Hepatocyte (in vitro differentiated cells): ENCODE results near the gene VPS25. TPM values are rescaled to one million over a fixed set of nuclear protein-coding genes. Genes with fewer than 3 reads are reported as not detected.
A peak's percentile ranks its signal among the peaks of the same experiment; 100 is the strongest.

Experiments used
- DNase-seq: peaks from one replicate; pipeline ENCODE4 v3.0.0-alpha.2; 2016; ENCODE audit warnings: low spot score
- H2AFZ ChIP-seq: fragments of 200-600 bp; sonication (generic); 2 replicates; pipeline ENCODE4 v1.6.0; 2016; ENCODE audit warnings: antibody characterized with exemption, mild to moderate bottlenecking
- H3K27ac ChIP-seq: fragments of 200-600 bp; sonication (generic); 2 replicates; pipeline ENCODE4 v1.5.1; 2016; ENCODE audit warnings: mild to moderate bottlenecking
- H3K27me3 ChIP-seq: fragments of 200-600 bp; sonication (generic); 2 replicates; pipeline ENCODE4 v1.6.1; 2016
- H3K36me3 ChIP-seq: fragments of 200-600 bp; sonication (generic); replicated peaks from 2 replicates; pipeline ENCODE4 v1.5.1; 2016; ENCODE audit warnings: low read depth; ENCODE audit not compliant: insufficient read depth
- H3K4me1 ChIP-seq: fragments of 200-600 bp; sonication (generic); 2 replicates; pipeline ENCODE4 v1.5.1; 2016; ENCODE audit warnings: mild to moderate bottlenecking, moderate library complexity; ENCODE audit not compliant: insufficient read depth
- H3K4me2 ChIP-seq: fragments of 200-600 bp; sonication (generic); 2 replicates; pipeline ENCODE4 v1.6.0; 2016
- H3K4me3 ChIP-seq: fragments of 200-600 bp; sonication (generic); 2 replicates; pipeline ENCODE4 v1.5.1; 2016; ENCODE audit warnings: mild to moderate bottlenecking
- H3K79me2 ChIP-seq: fragments of 200-600 bp; sonication (generic); 2 replicates; pipeline ENCODE4 v1.6.0; 2017; ENCODE audit warnings: mild to moderate bottlenecking
- H3K9me2 ChIP-seq: fragments of 200-600 bp; sonication (generic); replicated peaks from 2 replicates; pipeline ENCODE4 v1.6.0; 2017; ENCODE audit warnings: mild to moderate bottlenecking; ENCODE audit not compliant: insufficient read depth
- H3K9me3 ChIP-seq: fragments of 200-600 bp; sonication (generic); 2 replicates; pipeline ENCODE4 v1.5.1; 2016; ENCODE audit warnings: low read depth, mild to moderate bottlenecking
- H4K20me1 ChIP-seq: fragments of 200-600 bp; sonication (generic); 2 replicates; pipeline ENCODE4 v1.6.0; 2016; ENCODE audit warnings: mild to moderate bottlenecking; ENCODE audit not compliant: insufficient read depth, poor library complexity, severe bottlenecking
- EZH2 ChIP-seq: fragments of 200-600 bp; sonication (generic); IDR thresholded peaks from 2 replicates; pipeline ENCODE4 v1.6.1; 2016; ENCODE audit warnings: antibody characterized with exemption, mild to moderate bottlenecking, borderline replicate concordance
- EZH2phosphoT487 ChIP-seq: fragments of 200-600 bp; sonication (generic); IDR thresholded peaks from one replicate; pipeline ENCODE4 v1.6.1; 2018; ENCODE audit warnings: antibody characterized with exemption, mild to moderate bottlenecking, low read depth, moderate library complexity; ENCODE audit not compliant: unreplicated experiment, severe bottlenecking
- WGBS: methylation state at CpG from one replicate; pipeline ENCODE4 v1.1.6; 2016; ENCODE audit warnings: low lambda C conversion rate; ENCODE audit errors: missing lambda C conversion rate; 5-methylcytosine and 5-hydroxymethylcytosine counted together
- polyA plus RNA-seq: library from polyadenylated mRNA; unstranded; fragments of >200 nt; fragmentation: Nextera tagmentation; extraction: Ambion mirVana; gene quantifications from 2 replicates; pipeline ENCODE4 v1.2.1, GENCODE V29; 2016
- total RNA-seq: library from RNA; depleted of rRNA; stranded (reverse); fragments of >200 nt; gene quantifications from 2 replicates; pipeline ENCODE4 v1.2.3, GENCODE V29; 2014
- TF ChIP-seq, protein P1 (sequence below): fragments of 200-600 bp; sonication (generic); IDR thresholded peaks from 2 replicates; pipeline ENCODE4 v1.5.1; 2016; ENCODE audit warnings: antibody characterized with exemption, mild to moderate bottlenecking; ENCODE audit not compliant: poor library complexity

The VPS25 gene
- total and polyA plus RNA-seq, 2 experiments from 2014 or later, result 89.9 to 121 TPM

DNA sequence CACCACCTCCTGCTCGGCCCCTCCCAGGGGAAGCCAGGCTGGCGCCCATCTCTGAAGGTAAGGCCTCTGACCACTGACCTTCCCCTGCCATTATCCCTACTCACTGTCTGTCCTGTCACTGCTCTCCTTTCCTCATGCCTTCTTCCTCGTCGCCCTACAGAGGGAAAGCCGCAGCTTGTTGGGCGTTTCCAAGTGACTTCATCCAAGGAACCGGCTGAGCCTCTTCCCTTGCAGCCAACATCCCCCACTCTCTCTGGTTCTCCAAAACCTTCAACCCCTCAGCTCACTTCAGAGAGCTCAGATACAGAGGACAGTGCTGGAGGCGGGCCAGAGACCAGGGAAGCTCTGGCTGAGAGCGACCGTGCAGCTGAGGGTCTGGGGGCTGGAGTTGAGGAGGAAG lies 22.2 kb downstream of the VPS25 start:
- TF ChIP-seq EZH2, result no peak
- TF ChIP-seq, protein P1, sequence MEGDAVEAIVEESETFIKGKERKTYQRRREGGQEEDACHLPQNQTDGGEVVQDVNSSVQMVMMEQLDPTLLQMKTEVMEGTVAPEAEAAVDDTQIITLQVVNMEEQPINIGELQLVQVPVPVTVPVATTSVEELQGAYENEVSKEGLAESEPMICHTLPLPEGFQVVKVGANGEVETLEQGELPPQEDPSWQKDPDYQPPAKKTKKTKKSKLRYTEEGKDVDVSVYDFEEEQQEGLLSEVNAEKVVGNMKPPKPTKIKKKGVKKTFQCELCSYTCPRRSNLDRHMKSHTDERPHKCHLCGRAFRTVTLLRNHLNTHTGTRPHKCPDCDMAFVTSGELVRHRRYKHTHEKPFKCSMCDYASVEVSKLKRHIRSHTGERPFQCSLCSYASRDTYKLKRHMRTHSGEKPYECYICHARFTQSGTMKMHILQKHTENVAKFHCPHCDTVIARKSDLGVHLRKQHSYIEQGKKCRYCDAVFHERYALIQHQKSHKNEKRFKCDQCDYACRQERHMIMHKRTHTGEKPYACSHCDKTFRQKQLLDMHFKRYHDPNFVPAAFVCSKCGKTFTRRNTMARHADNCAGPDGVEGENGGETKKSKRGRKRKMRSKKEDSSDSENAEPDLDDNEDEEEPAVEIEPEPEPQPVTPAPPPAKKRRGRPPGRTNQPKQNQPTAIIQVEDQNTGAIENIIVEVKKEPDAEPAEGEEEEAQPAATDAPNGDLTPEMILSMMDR, result no peak
- no peak for TF ChIP-seq EZH2phosphoT487
- no peak overlapping the region for H3K4me3 ChIP-seq
- peaks cover 18% of the 10 kb centered on the region for H3K79me2 ChIP-seq
- 95% methylated on average over 10 of the region's 10 CpGs for WGBS
- DNase-seq, result no peak
- H3K27me3 ChIP-seq, result no peaks in the 10 kb centered on the region
- no peaks in the 10 kb centered on the region for H3K9me2 ChIP-seq
- peaks cover 7% of the 10 kb centered on the region for H3K4me1 ChIP-seq
- H3K4me2 ChIP-seq, result no peak overlapping the region
- no peaks in the 10 kb centered on the region for H4K20me1 ChIP-seq
- no peaks in the 10 kb centered on the region for H3K36me3 ChIP-seq
- no peak overlapping the region for H3K27ac ChIP-seq
- no peaks in the 10 kb centered on the region for H3K9me3 ChIP-seq
- no peak overlapping the region for H2AFZ ChIP-seq

DNA sequence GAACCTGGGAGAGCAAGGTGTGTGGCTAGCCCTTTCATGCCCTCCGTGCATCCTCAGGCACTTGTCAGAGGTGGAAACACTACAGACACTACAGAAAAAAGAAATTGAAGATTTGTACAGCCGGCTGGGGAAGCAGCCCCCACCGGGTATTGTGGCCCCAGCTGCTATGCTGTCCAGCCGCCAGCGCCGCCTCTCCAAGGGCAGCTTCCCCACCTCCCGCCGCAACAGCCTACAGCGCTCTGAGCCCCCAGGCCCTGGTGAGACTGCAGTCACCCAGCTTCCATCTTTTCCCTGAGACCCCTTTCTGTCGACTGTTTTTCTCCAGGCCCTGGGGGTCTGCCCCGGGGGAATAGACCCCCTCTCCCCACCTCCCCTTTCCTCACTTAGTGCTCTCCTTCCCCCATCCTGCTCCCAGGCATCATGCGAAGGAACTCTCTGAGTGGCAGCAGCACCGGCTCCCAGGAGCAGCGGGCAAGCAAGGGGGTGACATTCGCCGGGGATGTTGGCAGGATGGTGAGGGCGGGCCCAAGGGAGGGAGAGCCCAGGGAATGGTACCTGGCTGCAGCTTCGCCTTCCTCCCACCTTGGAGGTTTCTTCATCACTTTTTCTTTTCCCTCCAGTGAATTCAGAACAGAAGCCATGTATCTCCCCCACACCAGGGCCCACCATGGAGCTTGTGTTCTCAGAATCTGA lies 23.0 kb downstream of the VPS25 start:
- no peaks in the 10 kb centered on the region for H3K9me3 ChIP-seq
- peak overlapping the region; percentile 90 for H3K4me2 ChIP-seq
- peak overlapping the region; percentile 89 for H3K27ac ChIP-seq
- H3K4me1 ChIP-seq, result peaks cover 7% of the 10 kb centered on the region
- WGBS, result 98% methylated on average over 18 of the region's 18 CpGs
- H3K79me2 ChIP-seq, result peaks cover 18% of the 10 kb centered on the region
- TF ChIP-seq EZH2phosphoT487 (no peak), EZH2 (no peak)
- TF ChIP-seq, protein P1, result no peak
- no peaks in the 10 kb centered on the region for H3K27me3 ChIP-seq
- H2AFZ ChIP-seq, result no peak overlapping the region
- H4K20me1 ChIP-seq, result no peaks in the 10 kb centered on the region
- no peak for DNase-seq
- H3K4me3 ChIP-seq, result no peak overlapping the region
- H3K36me3 ChIP-seq, result no peaks in the 10 kb centered on the region
- no peaks in the 10 kb centered on the region for H3K9me2 ChIP-seq

DNA sequence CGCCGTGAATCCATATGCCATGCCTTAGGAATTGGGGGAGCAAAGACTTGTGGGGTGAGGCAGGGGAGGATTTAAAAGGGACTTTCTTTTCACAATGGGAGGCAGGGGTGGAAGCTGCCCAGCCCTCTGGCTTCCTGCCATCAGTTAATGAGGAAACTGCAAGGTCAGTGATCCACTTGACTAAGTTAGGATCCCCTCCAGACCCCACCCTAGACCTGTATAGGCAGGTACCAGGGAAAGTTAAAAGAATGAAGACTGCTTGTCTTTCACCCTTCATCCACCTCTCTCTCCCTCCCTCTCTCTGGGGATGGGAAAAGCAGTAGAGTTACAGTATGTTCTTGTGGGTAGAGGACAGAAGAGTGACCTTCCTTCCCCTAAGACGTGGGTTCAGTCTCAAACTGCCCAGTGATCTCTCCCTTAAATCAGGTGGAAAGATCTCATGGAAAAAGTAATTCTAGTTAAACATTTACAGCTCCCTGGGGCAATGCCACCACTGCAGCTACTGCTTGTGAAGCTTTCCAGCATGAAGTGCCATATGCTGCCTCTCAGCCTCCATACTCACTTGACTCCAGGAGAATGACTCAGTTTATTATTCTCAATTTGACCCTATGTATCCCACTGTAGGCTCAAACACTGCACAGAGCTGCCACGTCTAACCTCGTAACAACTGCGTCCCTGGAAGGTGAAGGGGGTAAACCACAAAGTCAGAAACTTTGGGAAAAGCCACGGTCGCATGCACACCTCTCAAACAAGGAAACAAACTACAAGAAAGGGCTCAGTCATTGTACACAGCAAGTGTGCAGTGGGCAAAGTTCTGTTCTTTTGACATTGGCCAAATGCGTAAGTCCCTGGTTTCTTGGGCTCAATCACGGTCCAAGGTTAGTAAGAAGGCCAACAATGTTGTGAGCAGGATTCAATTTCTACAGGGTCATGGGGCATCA lies 24.1 kb downstream of the VPS25 start:
- Histone ChIP-seq H3K27me3 (no peaks in the 10 kb centered on the region), H3K9me2 (no peaks in the 10 kb centered on the region), H3K4me1 (peaks cover 7% of the 10 kb centered on the region), H3K79me2 (peaks cover 18% of the 10 kb centered on the region), H3K36me3 (no peaks in the 10 kb centered on the region), H3K4me3 (peak overlapping the region; percentile 45), H3K4me2 (peak overlapping the region; percentile 90), H2AFZ (no peak overlapping the region), H3K27ac (peak overlapping the region; percentile 89), H4K20me1 (no peaks in the 10 kb centered on the region), H3K9me3 (no peaks in the 10 kb centered on the region)
- TF ChIP-seq, protein P1, result no peak
- TF ChIP-seq EZH2phosphoT487 (no peak), EZH2 (no peak)
- DNase-seq, result peak; percentile 65
- 81% methylated on average over 10 of the region's 10 CpGs for WGBS
